ENCODE data around the gene PKDCC.

Gene PKDCC

GRCh38 chr2:42049221-42050009, 1.6 kb downstream of the PKDCC start:
- Histone ChIP-seq H3K4me3 (ENCODE audit: low read depth in 1 of 2, low read length in 1 of 2) (no peak overlapping the region), H3K27ac (no peak overlapping the region), H3K27me3 (peaks cover 80% of the 10 kb centered on the region), H3K36me3 (no peaks in the 10 kb centered on the region), H3K4me1 (ENCODE audit: control insufficient read depth in 1 of 2, insufficient read depth in 1 of 2, low read depth in 1 of 2, low read length in 1 of 2) (peaks cover 0 to 5% of the 10 kb centered on the region in 2 experiments), H3K9me3 (no peaks in the 10 kb centered on the region)
- TF ChIP-seq CTCF (IDR thresholded peaks at IDR 0.05): no peak

GRCh38 chr2:42050010-42050702, 2.3 kb downstream of the PKDCC start:
- no peak for TF ChIP-seq CTCF (IDR thresholded peaks at IDR 0.05)
- Histone ChIP-seq H3K27me3 (peaks cover 73% of the 10 kb centered on the region), H3K4me3 (ENCODE audit: low read depth in 1 of 2, low read length in 1 of 2) (no peak overlapping the region), H3K36me3 (no peaks in the 10 kb centered on the region), H3K9me3 (no peaks in the 10 kb centered on the region), H3K4me1 (ENCODE audit: control insufficient read depth in 1 of 2, insufficient read depth in 1 of 2, low read depth in 1 of 2, low read length in 1 of 2) (peaks cover 0 to 5% of the 10 kb centered on the region in 2 experiments), H3K27ac (no peak overlapping the region)

- no peak overlapping the region for H3K4me3 ChIP-seq (ENCODE audit: low read depth in 1 of 2, low read length in 1 of 2)
- no peak for TF ChIP-seq CTCF (IDR thresholded peaks at IDR 0.05)
- peaks cover 0 to 5% of the 10 kb centered on the region in 2 experiments for H3K4me1 ChIP-seq (ENCODE audit: control insufficient read depth in 1 of 2, insufficient read depth in 1 of 2, low read depth in 1 of 2, low read length in 1 of 2)
- H3K27me3 ChIP-seq: peaks cover 71% of the 10 kb centered on the region
- H3K36me3 ChIP-seq: no peaks in the 10 kb centered on the region
- no peak overlapping the region for H3K27ac ChIP-seq
- no peaks in the 10 kb centered on the region for H3K9me3 ChIP-seq
Observed at GRCh38 chr2:42050703-42051542, 3.1 kb downstream of the PKDCC start.

- TF ChIP-seq CTCF (IDR thresholded peaks at IDR 0.05): no peak
- Histone ChIP-seq H3K27ac (no peak overlapping the region), H3K4me3 (ENCODE audit: low read depth in 1 of 2, low read length in 1 of 2) (no peak overlapping the region), H3K4me1 (ENCODE audit: control insufficient read depth in 1 of 2, insufficient read depth in 1 of 2, low read depth in 1 of 2, low read length in 1 of 2) (peaks cover 0 to 5% of the 10 kb centered on the region in 2 experiments), H3K36me3 (no peaks in the 10 kb centered on the region), H3K27me3 (peaks cover 69% of the 10 kb centered on the region), H3K9me3 (no peaks in the 10 kb centered on the region)
Observed at GRCh38 chr2:42051543-42052235, 3.9 kb downstream of the PKDCC start.
